A549 treated with CpdA at 1 μM for 4 hours (cell line): ENCODE data around the gene ADGRL3. TPM values are rescaled to one million over a fixed set of nuclear protein-coding genes. Genes with fewer than 3 reads are reported as not detected.

Experiments
- total RNA-seq: library from RNA; stranded (reverse); fragments of 200-300 nt; extraction: Qiagen RNA extraction; gene quantifications from 5 replicates; pipeline ENCODE4 v1.2.3, GENCODE V29; 2022; ENCODE audit warnings: low read depth

The ADGRL3 gene
- total RNA-seq, result 0.01 to 0.05 TPM (median 0.02 TPM) in 3 of 5 replicates, not detected in the others

DNA sequence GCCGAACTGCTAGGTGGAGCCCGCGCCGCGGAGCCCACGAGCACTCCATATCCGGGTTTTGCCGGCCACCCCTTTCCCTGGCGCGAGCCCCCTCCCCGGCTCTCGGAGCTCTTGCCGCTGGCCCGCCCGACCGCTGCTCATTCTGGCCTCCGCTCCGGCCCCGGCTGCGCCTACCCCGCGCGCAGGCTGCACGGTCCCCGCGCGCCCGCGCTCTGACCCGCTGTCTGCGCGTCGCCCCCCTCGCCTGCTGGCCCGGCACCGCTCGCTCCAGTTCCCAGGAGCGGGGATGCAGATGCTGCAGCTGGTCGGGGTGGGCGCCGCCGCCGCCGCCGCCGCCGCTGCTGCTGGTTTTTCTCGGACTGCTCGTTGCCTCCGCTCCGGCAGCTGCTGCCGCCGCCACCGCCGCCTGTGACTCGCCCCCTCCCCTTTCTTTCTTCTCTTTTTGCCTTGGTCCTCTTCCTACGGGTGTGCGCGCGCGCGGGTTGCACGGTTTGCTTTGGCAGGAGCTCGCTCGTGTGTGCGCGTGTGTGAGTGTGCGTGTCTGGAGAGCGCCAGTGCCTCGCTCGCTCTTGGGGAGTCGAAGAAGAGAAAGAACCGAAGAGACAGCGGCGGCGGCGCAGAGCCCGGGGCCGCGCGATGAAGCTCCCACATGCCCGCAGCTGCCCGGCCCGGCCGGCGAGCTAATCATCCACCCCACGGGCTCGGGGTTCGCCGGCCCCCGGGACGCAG is at the start of gene ADGRL3:
ADGRL3 (plus strand) TSS at position 140 of the 729 bp plus-strand sequence.

